Panc1 (cell line): ENCODE measurements around the gene PALM2AKAP2. TPM values are rescaled to one million over a fixed set of nuclear protein-coding genes. Genes with fewer than 3 reads are reported as not detected.

Experiments
- ATAC-seq: fragments of 200-7000 bp; cut with Tn5 transposase; 2 replicates; pipeline ENCODE4 v1.9.1; 2020; ENCODE audit warnings: mild to moderate bottlenecking, moderate library complexity
- BruUV-seq: library from RNA; stranded (reverse); fragments of 400-500 nt; replicated peaks from 2 replicates; lab custom pipeline; 2021; lab: Mats Ljungman, UMichigan
- CTCF ChIA-PET: fragments of 300-600 bp; sonication (Branson Sonifier 250); formaldehyde crosslinking; loops from one replicate; lab custom pipeline; 2022; ENCODE audit warnings: antibody characterized with exemption; lab: Charles Lee
- POLR2A ChIA-PET: fragments of 300-600 bp; sonication (Branson Sonifier 250); formaldehyde crosslinking; loops from one replicate; lab custom pipeline; 2022; ENCODE audit warnings: antibody characterized with exemption; lab: Charles Lee
- DNase-seq: peaks from one replicate; pipeline ENCODE4 v3.0.0-alpha.2; 2010; ENCODE audit warnings: low read depth, low spot score
- H3K27ac ChIP-seq: 2 replicates; pipeline ENCODE4 v1.5.1; 2011; ENCODE audit warnings: mild to moderate bottlenecking, low read length, inconsistent platforms
- H3K27me3 ChIP-seq: fragments of 200-500 bp; sonication (Bioruptor generic); 2 replicates; pipeline ENCODE4 v1.6.0; 2014; ENCODE audit warnings: low read length, inconsistent platforms; ENCODE audit not compliant: control insufficient read depth, insufficient read depth
- H3K36me3 ChIP-seq: fragments of 200-500 bp; sonication (Bioruptor generic); 2 replicates; pipeline ENCODE4 v1.5.1; 2014; ENCODE audit warnings: inconsistent platforms, mild to moderate bottlenecking, low read length, moderate library complexity; ENCODE audit not compliant: control insufficient read depth, insufficient read depth
- H3K4me1 ChIP-seq: 2 replicates; pipeline ENCODE4 v1.5.1; 2011; ENCODE audit warnings: inconsistent platforms, mild to moderate bottlenecking, low read length, moderate library complexity; ENCODE audit not compliant: control insufficient read depth, insufficient read depth
- H3K4me3 ChIP-seq, 2 experiments: 2 replicates each; pipeline ENCODE4 v1.5.1; 2011 to 2012; ENCODE audit warnings: low read depth in 2 of 2, low read length in 2 of 2, mild to moderate bottlenecking in 2 of 2, inconsistent platforms in 1 of 2, moderate library complexity in 1 of 2
- H3K9me3 ChIP-seq: fragments of 200-500 bp; sonication (Bioruptor generic); 2 replicates; pipeline ENCODE4 v1.5.1; 2014; ENCODE audit warnings: low read depth, mild to moderate bottlenecking, inconsistent platforms, low read length, moderate library complexity; ENCODE audit not compliant: control insufficient read depth, insufficient read depth
- POLR2AphosphoS5 ChIP-seq: IDR thresholded peaks from 2 replicates; pipeline ENCODE4 v1.6.1; 2012; ENCODE audit warnings: mild to moderate bottlenecking, low read depth, low read length, moderate library complexity
- SIN3A ChIP-seq: IDR thresholded peaks from 2 replicates; pipeline ENCODE4 v1.6.1; 2012; ENCODE audit warnings: low read depth, mild to moderate bottlenecking, low read length, moderate library complexity, borderline replicate concordance; ENCODE audit not compliant: insufficient read depth
- TCF7L2 ChIP-seq: IDR thresholded peaks from 2 replicates; pipeline ENCODE4 v1.6.1; 2011; ENCODE audit warnings: mild to moderate bottlenecking, low read depth, low read length, inconsistent platforms
- in situ Hi-C: cut with HindIII; loops from 2 replicates; pipeline ENCODE4 v1.10.0; 2016; ENCODE audit warnings: low sequenced_read_pairs, low pct_unique_long_range_greater_than_20kb
- intact Hi-C: fragments of 100-400 bp; cut with micrococcal nuclease; formaldehyde crosslinking; loops from one replicate; pipeline ENCODE4 v1.10.0; 2022; ENCODE audit not compliant: unreplicated experiment
- total RNA-seq: library from RNA; stranded (reverse); gene quantifications from one replicate; pipeline ENCODE4 v1.2.1, GENCODE V29; 2021; ENCODE audit not compliant: unreplicated experiment
- TF ChIP-seq, protein P1 (sequence below): fragments of 450-650 bp; IDR thresholded peaks from 2 replicates; pipeline ENCODE4 v1.5.1; 2017; ENCODE audit warnings: mild to moderate bottlenecking
- TF ChIP-seq, protein P2 (sequence below), 2 experiments: IDR thresholded peaks; 2 replicates each; pipeline ENCODE4 v1.6.1; 2011 to 2012; ENCODE audit warnings: low read depth in 2 of 2, control low read depth in 1 of 2, low read length in 1 of 2, mild to moderate bottlenecking in 1 of 2, moderate library complexity in 1 of 2; ENCODE audit not compliant: insufficient read depth in 1 of 2

PALM2AKAP2 gene
- total RNA-seq, 1 experiment from 2014 or later = 0.44 TPM

DNA sequence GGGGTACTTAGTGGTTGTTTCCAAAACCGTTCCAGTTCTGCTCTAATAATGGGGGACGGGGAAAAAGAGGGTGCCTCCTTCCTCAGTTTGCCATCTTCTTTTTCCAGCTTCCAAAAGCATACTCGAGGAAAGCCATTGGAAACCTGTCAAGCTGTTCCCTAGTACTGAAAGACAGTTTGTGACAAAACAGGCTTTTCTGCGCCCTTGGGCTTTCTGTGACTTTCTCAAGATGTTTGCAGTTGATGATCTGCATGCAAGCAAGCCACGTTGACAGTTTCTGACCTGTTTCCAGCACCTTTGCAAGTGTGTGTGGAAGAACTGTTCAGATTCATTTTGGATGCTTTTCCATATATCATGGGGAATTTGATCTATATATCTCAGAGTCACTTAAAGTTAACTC lies 26.7 kb upstream of the PALM2AKAP2 start:
- no peak for ATAC-seq

DNA sequence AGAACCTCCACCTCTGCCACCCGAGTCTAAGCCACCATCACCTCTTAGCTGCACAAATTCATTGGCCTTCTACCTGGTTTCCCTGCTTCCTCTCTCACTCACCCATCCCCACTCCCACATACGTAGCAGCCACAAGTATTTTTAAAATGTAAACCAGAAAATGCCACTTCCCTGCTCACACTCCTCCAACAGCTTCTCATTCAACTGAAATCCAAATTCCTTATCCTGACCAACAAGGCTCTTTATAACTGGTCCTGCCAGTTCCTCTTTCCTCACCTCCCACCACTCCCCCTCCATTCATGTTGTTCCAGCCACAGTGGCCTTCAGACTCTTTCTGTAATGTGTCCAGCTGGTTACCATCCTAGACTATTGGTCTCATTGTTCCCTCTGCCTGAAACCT lies 25.0 kb upstream of the PALM2AKAP2 start:
- no peak for DNase-seq
- POLR2A ChIA-PET = no interaction called here
- H3K4me3 ChIP-seq = no peak overlapping the region
- no peaks in the 10 kb centered on the region for H3K36me3 ChIP-seq
- ATAC-seq = no peak
- in situ Hi-C loops (no loop called here), intact Hi-C loops (no loop called here)
- TF ChIP-seq, protein P1, sequence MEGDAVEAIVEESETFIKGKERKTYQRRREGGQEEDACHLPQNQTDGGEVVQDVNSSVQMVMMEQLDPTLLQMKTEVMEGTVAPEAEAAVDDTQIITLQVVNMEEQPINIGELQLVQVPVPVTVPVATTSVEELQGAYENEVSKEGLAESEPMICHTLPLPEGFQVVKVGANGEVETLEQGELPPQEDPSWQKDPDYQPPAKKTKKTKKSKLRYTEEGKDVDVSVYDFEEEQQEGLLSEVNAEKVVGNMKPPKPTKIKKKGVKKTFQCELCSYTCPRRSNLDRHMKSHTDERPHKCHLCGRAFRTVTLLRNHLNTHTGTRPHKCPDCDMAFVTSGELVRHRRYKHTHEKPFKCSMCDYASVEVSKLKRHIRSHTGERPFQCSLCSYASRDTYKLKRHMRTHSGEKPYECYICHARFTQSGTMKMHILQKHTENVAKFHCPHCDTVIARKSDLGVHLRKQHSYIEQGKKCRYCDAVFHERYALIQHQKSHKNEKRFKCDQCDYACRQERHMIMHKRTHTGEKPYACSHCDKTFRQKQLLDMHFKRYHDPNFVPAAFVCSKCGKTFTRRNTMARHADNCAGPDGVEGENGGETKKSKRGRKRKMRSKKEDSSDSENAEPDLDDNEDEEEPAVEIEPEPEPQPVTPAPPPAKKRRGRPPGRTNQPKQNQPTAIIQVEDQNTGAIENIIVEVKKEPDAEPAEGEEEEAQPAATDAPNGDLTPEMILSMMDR = no peak
- TF ChIP-seq TCF7L2 (no peak), POLR2AphosphoS5 (no peak), SIN3A (no peak)
- TF ChIP-seq, protein P2, sequence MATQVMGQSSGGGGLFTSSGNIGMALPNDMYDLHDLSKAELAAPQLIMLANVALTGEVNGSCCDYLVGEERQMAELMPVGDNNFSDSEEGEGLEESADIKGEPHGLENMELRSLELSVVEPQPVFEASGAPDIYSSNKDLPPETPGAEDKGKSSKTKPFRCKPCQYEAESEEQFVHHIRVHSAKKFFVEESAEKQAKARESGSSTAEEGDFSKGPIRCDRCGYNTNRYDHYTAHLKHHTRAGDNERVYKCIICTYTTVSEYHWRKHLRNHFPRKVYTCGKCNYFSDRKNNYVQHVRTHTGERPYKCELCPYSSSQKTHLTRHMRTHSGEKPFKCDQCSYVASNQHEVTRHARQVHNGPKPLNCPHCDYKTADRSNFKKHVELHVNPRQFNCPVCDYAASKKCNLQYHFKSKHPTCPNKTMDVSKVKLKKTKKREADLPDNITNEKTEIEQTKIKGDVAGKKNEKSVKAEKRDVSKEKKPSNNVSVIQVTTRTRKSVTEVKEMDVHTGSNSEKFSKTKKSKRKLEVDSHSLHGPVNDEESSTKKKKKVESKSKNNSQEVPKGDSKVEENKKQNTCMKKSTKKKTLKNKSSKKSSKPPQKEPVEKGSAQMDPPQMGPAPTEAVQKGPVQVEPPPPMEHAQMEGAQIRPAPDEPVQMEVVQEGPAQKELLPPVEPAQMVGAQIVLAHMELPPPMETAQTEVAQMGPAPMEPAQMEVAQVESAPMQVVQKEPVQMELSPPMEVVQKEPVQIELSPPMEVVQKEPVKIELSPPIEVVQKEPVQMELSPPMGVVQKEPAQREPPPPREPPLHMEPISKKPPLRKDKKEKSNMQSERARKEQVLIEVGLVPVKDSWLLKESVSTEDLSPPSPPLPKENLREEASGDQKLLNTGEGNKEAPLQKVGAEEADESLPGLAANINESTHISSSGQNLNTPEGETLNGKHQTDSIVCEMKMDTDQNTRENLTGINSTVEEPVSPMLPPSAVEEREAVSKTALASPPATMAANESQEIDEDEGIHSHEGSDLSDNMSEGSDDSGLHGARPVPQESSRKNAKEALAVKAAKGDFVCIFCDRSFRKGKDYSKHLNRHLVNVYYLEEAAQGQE (IDR thresholded peaks at IDR 0.05; ENCODE audit: insufficient read depth in 1 of 2, low read depth in 2 of 2, low read length in 1 of 2) = no peak
- BruUV-seq = no TSS peak
- H3K27ac ChIP-seq = no peak overlapping the region
- CTCF ChIA-PET = no interaction called here
- H3K27me3 ChIP-seq = no peaks in the 10 kb centered on the region; the same call in 1 of the 2 replicates
- no peaks in the 10 kb centered on the region for H3K4me1 ChIP-seq
- no peaks in the 10 kb centered on the region for H3K9me3 ChIP-seq

More for the DNA sequence above, 26.7 kb upstream of the PALM2AKAP2 start:
- H3K36me3 ChIP-seq = no peaks in the 10 kb centered on the region
- H3K9me3 ChIP-seq = no peaks in the 10 kb centered on the region
- H3K4me1 ChIP-seq = no peaks in the 10 kb centered on the region
- no peak for DNase-seq
- H3K27ac ChIP-seq = no peak overlapping the region
- no peaks in the 10 kb centered on the region; the same call in 1 of the 2 replicates for H3K27me3 ChIP-seq
- in situ Hi-C loops (no loop called here), intact Hi-C loops (no loop called here)
- no peak overlapping the region for H3K4me3 ChIP-seq
- CTCF ChIA-PET = no interaction called here
- TF ChIP-seq SIN3A (no peak), TCF7L2 (no peak), POLR2AphosphoS5 (no peak)
- TF ChIP-seq, protein P2 (IDR thresholded peaks at IDR 0.05; ENCODE audit: insufficient read depth in 1 of 2, low read depth in 2 of 2, low read length in 1 of 2) = no peak
- TF ChIP-seq, protein P1 = no peak
- BruUV-seq = no TSS peak
- POLR2A ChIA-PET = no interaction called here
